Effector memory CD8-positive, alpha-beta T cell (primary cell): Measurements from ENCODE around the gene MGMT.

Experiments used
- ATAC-seq: fragments of 150-1000 bp; cut with Tn5 transposase; replicated peaks from 2 replicates; pipeline ENCODE4 v1.10.0; 2021; ENCODE audit warnings: mild to moderate bottlenecking, moderate library complexity
- DNase-seq, 3 experiments: peaks; one replicate each; pipeline ENCODE4 v3.0.0; 2021
- H3K27ac Mint-ChIP-seq, 2 donors: one replicate each; pipeline ENCODE4 v1.8.0; 2022; ENCODE audit warnings: mild to moderate bottlenecking in 2 of 2, mixed read lengths in 2 of 2, moderate library complexity in 2 of 2
- H3K27me3 Mint-ChIP-seq, 2 donors: one replicate each; pipeline ENCODE4 v1.8.0; 2022; ENCODE audit warnings: mixed read lengths in 2 of 2
- H3K36me3 Mint-ChIP-seq: one replicate; pipeline ENCODE4 v1.8.0; 2022; ENCODE audit warnings: mild to moderate bottlenecking, moderate library complexity, mixed read lengths; ENCODE audit not compliant: insufficient read depth
- H3K4me1 Mint-ChIP-seq, 2 donors: one replicate each; pipeline ENCODE4 v1.8.0; 2022; ENCODE audit warnings: low read depth in 2 of 2, mixed read lengths in 2 of 2
- H3K4me3 Mint-ChIP-seq, 2 donors: one replicate each; pipeline ENCODE4 v1.8.0; 2022; ENCODE audit warnings: mild to moderate bottlenecking in 2 of 2, mixed read lengths in 2 of 2, moderate library complexity in 2 of 2
- H3K9me3 Mint-ChIP-seq, 2 donors: one replicate each; pipeline ENCODE4 v1.8.0; 2022; ENCODE audit warnings: mixed read lengths in 2 of 2

The MGMT gene

GRCh38 chr10:129670124-129670523 lies 203.1 kb downstream of the MGMT start:
- no peak for ATAC-seq
- DNase-seq = no peak
- no peak overlapping the region for H3K4me3 Mint-ChIP-seq
- no peaks in the 10 kb centered on the region for H3K27me3 Mint-ChIP-seq
- H3K9me3 Mint-ChIP-seq = no peaks in the 10 kb centered on the region
- H3K36me3 Mint-ChIP-seq = peaks cover 5% of the 10 kb centered on the region
- peaks cover 0 to 2% of the 10 kb centered on the region in 2 donors for H3K4me1 Mint-ChIP-seq
- H3K27ac Mint-ChIP-seq = no peak overlapping the region

DNA sequence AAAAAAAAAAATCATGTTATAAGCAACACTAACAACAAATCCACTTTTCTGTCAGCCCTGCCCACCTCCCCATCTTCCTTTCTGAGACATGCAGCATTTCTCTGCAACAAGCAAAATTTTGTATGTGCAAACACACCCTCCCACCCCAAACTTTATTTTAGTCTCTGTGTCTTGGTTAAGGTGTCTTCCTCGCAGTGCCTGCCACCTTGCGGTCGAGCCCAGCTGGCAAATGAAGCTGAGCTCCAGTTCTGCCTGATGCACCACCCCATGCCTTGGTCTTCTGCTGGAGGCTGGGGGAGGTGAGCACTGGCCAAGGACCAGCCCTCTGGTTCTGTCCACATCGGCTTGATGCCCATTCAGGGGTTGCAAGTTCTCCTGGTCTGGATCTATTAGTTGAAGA lies 206.3 kb downstream of the MGMT start:
- Mint-ChIP-seq H3K4me3 (no peak overlapping the region), H3K36me3 (peaks cover 5% of the 10 kb centered on the region), H3K27me3 (no peaks in the 10 kb centered on the region), H3K27ac (no peak overlapping the region), H3K4me1 (peaks cover 0 to 5% of the 10 kb centered on the region in 2 donors), H3K9me3 (no peaks in the 10 kb centered on the region)
- ATAC-seq = no peak
- DNase-seq = no peak

- ATAC-seq (no peak), DNase-seq (no peak)
- no peaks in the 10 kb centered on the region for H3K9me3 Mint-ChIP-seq
- no peaks in the 10 kb centered on the region for H3K27me3 Mint-ChIP-seq
- no peak overlapping the region for H3K4me3 Mint-ChIP-seq
- H3K4me1 Mint-ChIP-seq = peaks cover 0 to 5% of the 10 kb centered on the region in 2 donors
- H3K36me3 Mint-ChIP-seq = no peaks in the 10 kb centered on the region
- peak overlapping the region in 1 of 2 donors; percentile 10 for H3K27ac Mint-ChIP-seq
Observed at GRCh38 chr10:129675027-129675769, 208.2 kb downstream of the MGMT start.

GRCh38 chr10:129676014-129676413 lies 209.0 kb downstream of the MGMT start:
- Mint-ChIP-seq H3K36me3 (no peaks in the 10 kb centered on the region), H3K27ac (no peak overlapping the region), H3K4me3 (no peak overlapping the region), H3K9me3 (no peaks in the 10 kb centered on the region), H3K27me3 (no peaks in the 10 kb centered on the region), H3K4me1 (peaks cover 3 to 5% of the 10 kb centered on the region in 2 donors)
- ATAC-seq (no peak), DNase-seq (no peak)

GRCh38 chr10:129677377-129677927 lies 210.4 kb downstream of the MGMT start:
- Mint-ChIP-seq H3K27me3 (no peaks in the 10 kb centered on the region), H3K9me3 (no peaks in the 10 kb centered on the region), H3K4me1 (peaks cover 3 to 5% of the 10 kb centered on the region in 2 donors), H3K27ac (no peak overlapping the region), H3K4me3 (no peak overlapping the region), H3K36me3 (no peaks in the 10 kb centered on the region)
- ATAC-seq (no peak), DNase-seq (no peak)

DNA sequence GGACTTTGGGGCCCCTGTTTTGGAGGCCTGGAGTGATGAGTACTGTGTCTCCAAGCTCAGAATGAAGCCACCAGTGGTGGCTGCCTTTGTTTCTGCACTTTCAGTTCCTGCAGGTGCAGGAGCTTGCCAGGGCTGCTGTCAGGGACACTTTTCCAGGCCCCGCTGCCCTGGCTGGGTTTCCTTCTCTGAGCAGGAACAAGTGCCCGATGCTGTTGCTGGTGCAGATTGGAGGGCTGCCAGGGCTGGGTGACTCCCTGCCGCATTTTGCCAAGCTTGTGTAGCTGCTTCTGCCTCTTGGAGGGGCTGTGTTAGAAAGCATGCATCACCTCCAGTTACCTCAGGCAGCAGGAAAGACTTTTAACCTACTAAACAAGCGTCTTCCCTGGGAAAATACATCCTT lies 211.1 kb downstream of the MGMT start:
- Mint-ChIP-seq H3K27ac (no peak overlapping the region), H3K27me3 (no peaks in the 10 kb centered on the region), H3K9me3 (no peaks in the 10 kb centered on the region), H3K4me1 (peaks cover 3 to 5% of the 10 kb centered on the region in 2 donors), H3K4me3 (no peak overlapping the region), H3K36me3 (no peaks in the 10 kb centered on the region)
- DNase-seq (no peak), ATAC-seq (no peak)

DNA sequence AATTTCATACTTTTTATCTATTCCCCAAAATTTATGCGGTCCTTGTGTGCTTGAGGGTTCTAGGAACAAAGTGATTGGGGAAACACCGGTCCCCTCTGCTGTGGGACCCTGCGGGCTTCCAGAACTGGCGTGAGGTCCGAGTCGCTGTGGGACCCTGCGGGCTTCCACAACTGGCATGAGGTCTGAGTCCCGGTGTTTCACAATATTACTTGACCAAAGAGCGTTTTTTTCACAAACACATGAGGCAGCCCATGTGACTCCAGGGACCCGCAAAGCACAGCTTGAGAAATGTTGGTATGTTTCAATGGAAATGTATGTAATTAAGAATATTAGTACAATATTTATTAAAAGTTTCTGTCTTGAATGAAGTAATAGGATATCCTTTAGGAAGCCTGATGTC lies 212.2 kb downstream of the MGMT start:
- ATAC-seq = no peak
- H3K27ac Mint-ChIP-seq = no peak overlapping the region
- no peak for DNase-seq
- H3K36me3 Mint-ChIP-seq = no peaks in the 10 kb centered on the region
- H3K4me3 Mint-ChIP-seq = no peak overlapping the region
- no peaks in the 10 kb centered on the region for H3K27me3 Mint-ChIP-seq
- H3K9me3 Mint-ChIP-seq = no peaks in the 10 kb centered on the region
- peaks cover 3 to 5% of the 10 kb centered on the region in 2 donors for H3K4me1 Mint-ChIP-seq

- DNase-seq = no peak
- Mint-ChIP-seq H3K27me3 (no peaks in the 10 kb centered on the region), H3K4me1 (peaks cover 0 to 3% of the 10 kb centered on the region in 2 donors), H3K9me3 (no peaks in the 10 kb centered on the region), H3K36me3 (no peaks in the 10 kb centered on the region), H3K4me3 (no peak overlapping the region), H3K27ac (no peak overlapping the region)
- no peak for ATAC-seq
Observed at GRCh38 chr10:129680661-129681344, 213.8 kb downstream of the MGMT start.

DNA sequence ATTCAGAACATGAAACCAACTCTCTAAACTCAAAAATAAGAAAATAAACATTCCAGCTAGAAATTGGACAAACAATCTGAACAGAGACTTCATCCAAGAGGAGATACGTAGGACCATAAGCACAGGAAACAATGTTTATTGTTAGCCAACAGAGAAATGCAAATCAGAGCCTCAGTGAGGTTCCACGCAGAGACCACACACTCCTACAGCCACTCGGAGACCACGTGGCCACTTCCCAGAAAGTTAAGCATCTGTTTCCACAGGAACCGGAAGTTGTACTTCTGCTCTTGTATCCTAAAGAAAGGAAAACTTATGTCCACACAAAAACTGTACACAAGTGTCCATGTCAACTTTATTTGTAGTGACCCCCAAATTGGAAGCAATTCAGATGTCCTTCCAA lies 214.8 kb downstream of the MGMT start:
- Mint-ChIP-seq H3K9me3 (no peaks in the 10 kb centered on the region), H3K27me3 (no peaks in the 10 kb centered on the region), H3K36me3 (no peaks in the 10 kb centered on the region), H3K4me3 (no peak overlapping the region), H3K4me1 (peaks cover 0 to 3% of the 10 kb centered on the region in 2 donors), H3K27ac (no peak overlapping the region)
- ATAC-seq (no peak), DNase-seq (no peak)

DNA sequence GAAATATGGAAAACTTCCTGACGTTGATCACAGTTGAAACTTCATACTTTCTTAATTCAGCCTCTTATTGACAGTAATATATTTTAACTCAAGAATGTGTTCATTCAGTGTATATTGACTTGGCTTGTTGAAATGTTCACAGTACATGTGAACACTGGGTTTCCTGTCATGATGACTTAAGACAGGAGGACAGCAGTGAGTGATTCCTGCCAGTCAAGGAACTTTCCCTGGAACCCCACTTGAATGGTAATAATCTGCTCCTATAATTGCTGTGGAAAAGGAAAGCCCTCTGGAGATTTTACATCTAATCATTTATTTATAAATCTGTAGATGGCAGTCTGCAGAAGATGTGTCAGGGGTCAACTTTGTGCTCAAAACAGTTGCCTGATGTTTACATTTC lies 216.5 kb downstream of the MGMT start:
- Mint-ChIP-seq H3K27me3 (no peaks in the 10 kb centered on the region), H3K27ac (no peak overlapping the region), H3K9me3 (no peaks in the 10 kb centered on the region), H3K4me1 (peaks cover 0 to 3% of the 10 kb centered on the region in 2 donors), H3K36me3 (no peaks in the 10 kb centered on the region), H3K4me3 (no peak overlapping the region)
- no peak for DNase-seq
- no peak for ATAC-seq

GRCh38 chr10:129683920-129684319 lies 216.9 kb downstream of the MGMT start:
- peaks cover 0 to 3% of the 10 kb centered on the region in 2 donors for H3K4me1 Mint-ChIP-seq
- no peaks in the 10 kb centered on the region for H3K36me3 Mint-ChIP-seq
- no peak overlapping the region for H3K4me3 Mint-ChIP-seq
- DNase-seq (no peak), ATAC-seq (no peak)
- no peaks in the 10 kb centered on the region for H3K27me3 Mint-ChIP-seq
- H3K9me3 Mint-ChIP-seq = no peaks in the 10 kb centered on the region
- no peak overlapping the region for H3K27ac Mint-ChIP-seq

DNA sequence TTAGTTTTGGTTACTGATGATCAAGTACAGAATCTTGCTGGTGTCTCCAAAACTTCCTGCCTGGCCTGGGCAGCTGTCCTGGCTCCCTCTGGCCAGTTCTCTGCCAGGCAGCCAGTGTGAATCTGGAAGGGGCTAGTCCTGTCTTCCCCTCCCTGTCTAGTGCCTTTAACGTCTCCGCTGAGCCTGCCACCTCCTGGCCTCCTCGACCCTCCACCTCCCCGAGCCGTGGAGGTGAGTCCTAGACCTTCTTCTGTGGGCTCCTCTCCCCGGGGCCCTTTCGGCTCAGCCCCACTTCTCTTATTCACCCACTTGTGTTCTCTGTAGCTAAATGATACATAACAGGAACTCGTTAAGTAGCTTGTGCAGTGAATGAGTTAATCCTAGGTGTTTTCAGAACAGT lies 218.2 kb downstream of the MGMT start:
- H3K27ac Mint-ChIP-seq = no peak overlapping the region
- H3K4me1 Mint-ChIP-seq = peaks cover 4 to 5% of the 10 kb centered on the region in 2 donors
- no peak for DNase-seq
- H3K4me3 Mint-ChIP-seq = no peak overlapping the region
- no peaks in the 10 kb centered on the region for H3K9me3 Mint-ChIP-seq
- no peaks in the 10 kb centered on the region for H3K27me3 Mint-ChIP-seq
- ATAC-seq = no peak
- H3K36me3 Mint-ChIP-seq = no peaks in the 10 kb centered on the region

DNA sequence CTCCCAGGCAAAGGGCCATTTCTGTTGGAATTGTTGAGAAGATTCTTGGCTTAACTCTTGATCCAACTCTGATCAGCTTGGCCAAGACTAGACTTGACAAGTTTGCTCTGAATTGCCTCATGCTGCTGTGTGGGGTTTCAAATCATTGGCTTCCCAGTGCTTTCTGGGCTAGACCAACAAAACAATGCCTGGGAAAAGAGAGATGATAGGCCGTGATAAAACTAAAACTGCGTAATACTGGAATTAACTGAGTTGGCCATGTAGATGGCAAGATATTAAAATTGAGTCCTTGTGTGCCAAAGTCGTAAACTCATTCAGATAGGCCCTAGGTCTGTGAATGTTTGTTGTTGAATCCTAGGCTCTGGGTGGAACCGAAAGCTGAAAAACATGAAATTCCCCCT lies 222.6 kb downstream of the MGMT start:
- Mint-ChIP-seq H3K27me3 (no peaks in the 10 kb centered on the region), H3K27ac (no peak overlapping the region), H3K4me1 (peaks cover 7 to 16% of the 10 kb centered on the region in 2 donors), H3K36me3 (no peaks in the 10 kb centered on the region), H3K9me3 (no peaks in the 10 kb centered on the region), H3K4me3 (no peak overlapping the region)
- ATAC-seq (no peak), DNase-seq (no peak)
